CD8-positive, alpha-beta memory T cell (primary cell): Measurements from ENCODE around the gene FIP1L1. TPM values are rescaled to one million over a fixed set of nuclear protein-coding genes. Genes with fewer than 3 reads are reported as not detected.

Experiments
- CTCF ChIA-PET: fragments of 350-600 bp; sonication (Branson Sonifier 250); formaldehyde crosslinking; loops from one replicate; lab custom pipeline; 2021; ENCODE audit warnings: antibody characterized with exemption; lab: Charles Lee
- POLR2A ChIA-PET: fragments of 350-600 bp; sonication (Branson Sonifier 250); formaldehyde crosslinking; loops from one replicate; lab custom pipeline; 2021; ENCODE audit warnings: antibody characterized with exemption; lab: Charles Lee
- DNase-seq, 5 donors: peaks; one replicate each; pipeline versions ENCODE4 v3.0.0 to v3.0.0-alpha.2; 2020 to 2022; ENCODE audit warnings: mixed read lengths in 1 of 5
- H3K27ac ChIP-seq: one replicate; pipeline ENCODE4 v1.7.0; 2013; ENCODE audit warnings: low read depth, mild to moderate bottlenecking, low read length, moderate library complexity
- H3K27me3 ChIP-seq: 2 replicates; pipeline ENCODE4 v1.7.0; 2013; ENCODE audit warnings: low read length, mild to moderate bottlenecking; ENCODE audit not compliant: insufficient read depth, poor library complexity, severe bottlenecking
- H3K36me3 ChIP-seq: 2 replicates; pipeline ENCODE4 v1.7.0; 2013; ENCODE audit warnings: mild to moderate bottlenecking, low read length, moderate library complexity; ENCODE audit not compliant: insufficient read depth
- H3K4me1 ChIP-seq: 2 replicates; pipeline ENCODE4 v1.7.0; 2013; ENCODE audit warnings: mild to moderate bottlenecking, low read length, moderate library complexity; ENCODE audit not compliant: insufficient read depth
- H3K4me3 ChIP-seq: 2 replicates; pipeline ENCODE4 v1.7.0; 2013; ENCODE audit warnings: mild to moderate bottlenecking, low read length
- H3K9me3 ChIP-seq: 2 replicates; pipeline ENCODE4 v1.7.0; 2013; ENCODE audit warnings: mild to moderate bottlenecking, low read length
- H3K27ac Mint-ChIP-seq, 8 donors: one replicate each; pipeline ENCODE4 v1.8.0; 2020 to 2021; ENCODE audit warnings: mixed read lengths in 8 of 8, mild to moderate bottlenecking in 6 of 8, inconsistent platforms in 3 of 8, moderate library complexity in 3 of 8
- H3K27me3 Mint-ChIP-seq, 2 donors: one replicate each; pipeline ENCODE4 v1.8.0; 2020 to 2021; ENCODE audit warnings: mixed read lengths in 2 of 2, mild to moderate bottlenecking in 1 of 2, moderate library complexity in 1 of 2
- H3K36me3 Mint-ChIP-seq, 3 donors: one replicate each; pipeline ENCODE4 v1.8.0; 2020 to 2021; ENCODE audit warnings: mixed read lengths in 3 of 3, inconsistent platforms in 1 of 3, mild to moderate bottlenecking in 1 of 3
- H3K4me1 Mint-ChIP-seq, 3 donors: one replicate each; pipeline ENCODE4 v1.8.0; 2020 to 2021; ENCODE audit warnings: mixed read lengths in 3 of 3, inconsistent platforms in 1 of 3, mild to moderate bottlenecking in 1 of 3
- H3K4me3 Mint-ChIP-seq, 7 donors: one replicate each; pipeline ENCODE4 v1.8.0; 2020 to 2021; ENCODE audit warnings: mixed read lengths in 7 of 7, mild to moderate bottlenecking in 6 of 7, moderate library complexity in 4 of 7, inconsistent platforms in 2 of 7
- H3K9me3 Mint-ChIP-seq, 5 donors: one replicate each; pipeline ENCODE4 v1.8.0; 2020 to 2022; ENCODE audit warnings: mixed read lengths in 5 of 5, mild to moderate bottlenecking in 3 of 5, moderate library complexity in 2 of 5, inconsistent platforms in 1 of 5
- polyA plus RNA-seq: library from polyadenylated mRNA; unstranded; fragments of 300-500 nt; fragmentation: Illumina TruSeq; gene quantifications from one replicate; pipeline ENCODE4 v1.2.3, GENCODE V29; 2021
- total RNA-seq, 2 experiments: library from RNA; stranded (reverse); gene quantifications; one replicate each; pipeline ENCODE4 v1.2.3, GENCODE V29; 2021

Gene FIP1L1
- total and polyA plus RNA-seq, 3 experiments from 2014 or later: 65.2 to 74.5 (median 72.8) TPM

- Mint-ChIP-seq H3K9me3 (no peaks in the 10 kb centered on the region), H3K4me1 (no peaks in the 10 kb centered on the region), H3K36me3 (no peaks in the 10 kb centered on the region), H3K27ac (no peak overlapping the region), H3K27me3 (peaks cover 0 to 8% of the 10 kb centered on the region in 2 donors), H3K4me3 (no peak overlapping the region)
- ChIA-PET CTCF (no interaction called here), POLR2A (no interaction called here)
- Histone ChIP-seq H3K9me3 (no peaks in the 10 kb centered on the region), H3K36me3 (no peaks in the 10 kb centered on the region), H3K27ac (no peak overlapping the region), H3K4me1 (no peaks in the 10 kb centered on the region), H3K27me3 (no peaks in the 10 kb centered on the region), H3K4me3 (no peak overlapping the region)
- no peak for DNase-seq
These were observed 131.0 kb downstream of the FIP1L1 start for GRCh38 chr4:53508446-53508845.

GRCh38 chr4:53510321-53510720 is 132.9 kb downstream of the FIP1L1 start:
- no peaks in the 10 kb centered on the region for H3K4me1 Mint-ChIP-seq
- no peaks in the 10 kb centered on the region for H3K4me1 ChIP-seq
- H3K9me3 ChIP-seq: no peaks in the 10 kb centered on the region
- POLR2A ChIA-PET: no interaction called here
- H3K4me3 ChIP-seq: no peak overlapping the region
- CTCF ChIA-PET: no interaction called here
- peaks cover 0 to 2% (median 0%) of the 10 kb centered on the region in 3 donors for H3K36me3 Mint-ChIP-seq
- H3K9me3 Mint-ChIP-seq: peaks cover 0 to 2% (median 0%) of the 10 kb centered on the region in 5 donors
- H3K27ac Mint-ChIP-seq: no peak overlapping the region
- peaks cover 0 to 16% of the 10 kb centered on the region in 2 donors for H3K27me3 Mint-ChIP-seq
- H3K36me3 ChIP-seq: no peaks in the 10 kb centered on the region
- no peak for DNase-seq
- H3K27me3 ChIP-seq: no peaks in the 10 kb centered on the region
- H3K4me3 Mint-ChIP-seq: no peak overlapping the region
- H3K27ac ChIP-seq: no peak overlapping the region

Other genes starting within 250 kb of the FIP1L1 start
- 10 to 100 TPM; 25.7 to 29.1 TPM for gene SCFD2, start 11.6 kb upstream of the FIP1L1 start, total RNA-seq
- 18.1 TPM for gene SCFD2, start 11.6 kb upstream of the FIP1L1 start, polyA plus RNA-seq
- not detected for gene LNX1, start 213.8 kb downstream of the FIP1L1 start, total RNA-seq
- 0.30 TPM for gene LNX1, start 213.8 kb downstream of the FIP1L1 start, polyA plus RNA-seq